ENCODE measurements around the gene TOP2B.

- TF ChIP-seq CTCF (IDR thresholded peaks at IDR 0.05; ENCODE audit: low read depth, low read length) (no peak), POLR2A (IDR thresholded peaks at IDR 0.05; ENCODE audit: extremely low read depth, insufficient read length) (no peak), MAX (IDR thresholded peaks at IDR 0.05; ENCODE audit: low read depth, low read length) (no peak), MYC (IDR thresholded peaks at IDR 0.05; ENCODE audit: low read depth, low read length) (no peak)
Measured at GRCh38 chr3:25573386-25574171, 91.1 kb downstream of the TOP2B start.

Measured in NB4 (cell line).